ENCODE results near the gene EPM2AIP1. TPM values are rescaled to one million over a fixed set of nuclear protein-coding genes. Genes with fewer than 3 reads are reported as not detected.

Gene EPM2AIP1
- total and polyA plus RNA-seq, 2 of the 8 experiments (the other 6 are each of a cell fraction or from before 2014, with no cell fraction given) = 6.6 to 9.0 TPM

DNA sequence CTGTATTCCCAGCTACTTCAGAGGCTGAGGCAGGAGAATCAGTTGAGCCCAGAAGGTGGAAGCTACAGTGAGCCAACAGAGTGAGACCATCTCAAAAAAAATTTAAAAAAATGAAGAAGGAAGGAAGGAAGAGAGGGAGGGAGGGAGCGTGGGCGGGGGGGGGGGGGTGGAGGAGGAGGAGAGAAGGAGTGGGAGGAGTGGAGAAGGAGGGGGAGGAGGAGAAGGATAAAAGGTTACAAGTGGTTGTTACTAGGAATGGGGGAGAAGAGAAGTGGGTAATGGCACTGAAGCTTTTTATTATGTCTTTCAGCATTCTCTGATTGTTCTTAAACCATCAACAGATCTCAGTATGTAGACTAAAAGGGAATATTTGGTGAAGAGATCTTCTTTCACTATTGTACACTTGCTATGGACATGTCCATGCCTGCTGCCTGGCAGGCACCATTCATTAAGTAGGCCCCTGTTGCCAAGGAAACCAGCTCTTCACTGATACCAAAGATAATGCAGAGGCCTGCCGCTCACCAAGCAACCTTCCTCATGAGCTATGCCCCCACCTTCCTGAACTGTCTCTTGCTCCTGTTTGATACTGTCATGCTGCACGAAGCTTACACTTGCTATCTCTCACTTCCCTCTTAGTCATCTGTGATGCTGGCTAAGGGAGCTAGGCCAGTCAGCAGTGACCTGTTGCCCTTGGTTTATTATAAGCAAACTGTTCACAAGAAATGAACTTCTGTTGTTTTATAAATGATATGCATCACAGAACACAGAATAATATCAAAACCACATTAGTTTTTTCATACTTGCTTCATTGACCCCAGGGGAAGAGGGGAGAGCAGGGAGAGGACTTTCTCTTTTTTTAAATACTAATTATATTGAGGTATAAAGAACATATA, 23.1 kb downstream of the EPM2AIP1 start:
- no peaks in the 10 kb centered on the region for H3K79me2 ChIP-seq (ENCODE audit: control insufficient read depth in 1 of 2, insufficient read depth in 2 of 2, low read length in 2 of 2)
- no peak overlapping the region for H3K27ac ChIP-seq (ENCODE audit: low read depth, low read length)
- H4K91ac ChIP-seq (replicated peaks; ENCODE audit: insufficient read length, low read length) = no peak overlapping the region
- H3K56ac ChIP-seq (replicated peaks; ENCODE audit: insufficient read length, low read depth, low read length) = peak overlapping the region; percentile 67
- H3K9me3 ChIP-seq (ENCODE audit: insufficient read depth in 2 of 2, low read depth in 1 of 2, low read length in 1 of 2) = no peaks in the 10 kb centered on the region
- no peak overlapping the region for H3K4ac ChIP-seq (replicated peaks; ENCODE audit: insufficient read length, low read depth, low read length)
- H3K27me3 ChIP-seq (replicated peaks in 1 of 4; ENCODE audit: control insufficient read depth in 3 of 4, extremely low read depth in 1 of 4, insufficient read depth in 3 of 4, low read length in 3 of 4) = no peaks in the 10 kb centered on the region
- no peak overlapping the region for H2BK120ac ChIP-seq (replicated peaks; ENCODE audit: low read depth, low read length)
- H2BK15ac ChIP-seq (ENCODE audit: low read length) = no peak overlapping the region
- no peak overlapping the region for H3K9ac ChIP-seq (replicated peaks in 1 of 4; ENCODE audit: extremely low read depth in 1 of 4, low read depth in 3 of 4, low read length in 3 of 4)
- ChIA-PET CTCF (ENCODE audit: partially characterized antibody) (interaction anchor here (0.5 to 2.2 kb wide), 5 partner anchors 10 to 68 kb away, joined by 3 to 14 read pairs (median 3); partner anchors contain the start of genes EPM2AIP1 and MLH1), POLR2A (ENCODE audit: partially characterized antibody) (interaction anchor here (0.7 to 1.4 kb wide), 4 partner anchors 20 to 37 kb away, joined by 3 to 5 read pairs (median 4); partner anchors contain the start of gene EPM2AIP1)
- peak; percentile 62 for FAIRE-seq
- H2BK20ac ChIP-seq (ENCODE audit: low read length) = no peak overlapping the region
- no peak for DNase-seq (ENCODE audit: low read depth in 1 of 2, low spot score in 2 of 2)
- no peaks in the 10 kb centered on the region for H3K36me3 ChIP-seq (ENCODE audit: control insufficient read depth in 2 of 4, insufficient read depth in 4 of 4, low read length in 3 of 4)
- H4K5ac ChIP-seq (ENCODE audit: insufficient read length, low read depth, low read length) = no peak overlapping the region
- no peaks in the 10 kb centered on the region for H3K79me1 ChIP-seq (ENCODE audit: low read depth, low read length)
- peak overlapping the region; percentile 23 to 27; a peak in 2 of 4 replicates for H3K4me2 ChIP-seq (ENCODE audit: insufficient read depth in 1 of 2, low read depth in 2 of 2, low read length in 2 of 2)
- peaks cover 0 to 15% (median 8%) of the 10 kb centered on the region in 4 experiments; a peak in 5 of 7 replicates for H3K4me1 ChIP-seq (replicated peaks in 1 of 4; ENCODE audit: control insufficient read depth in 3 of 4, insufficient read depth in 4 of 4, low read length in 3 of 4)
- no peaks in the 10 kb centered on the region for H3K23me2 ChIP-seq (ENCODE audit: low read depth, low read length)
- WGBS, 2 experiments (ENCODE audit: extremely low coverage in 1 of 2, insufficient coverage in 1 of 2, insufficient read length in 1 of 2, insufficient replicate concordance in 2 of 2, low coverage in 1 of 2, low lambda C conversion rate in 2 of 2, missing lambda C conversion rate in 1 of 2) = 56% methylated on average over 2 of the region's 4 CpGs; no CpG with 5 or more reads in 1 of the 2 experiments
- H2AK5ac ChIP-seq (ENCODE audit: low read depth, low read length) = no peak overlapping the region
- H3K18ac ChIP-seq (ENCODE audit: extremely low read depth, low read length) = 0 out of 2 replicates have a peak overlapping the region, but pooled peaks have one; percentile 40
- no peak overlapping the region for H3K4me3 ChIP-seq (ENCODE audit: extremely low read depth in 1 of 4, insufficient read depth in 2 of 4, low read depth in 3 of 4, low read length in 4 of 4)
- no peak overlapping the region for H3K23ac ChIP-seq (ENCODE audit: insufficient read length)
- H2BK12ac ChIP-seq (ENCODE audit: low read depth, low read length) = 0 out of 2 replicates have a peak overlapping the region, but pooled peaks have one; percentile 71
- no peak overlapping the region for H2AFZ ChIP-seq (ENCODE audit: low read length)
- peak overlapping the region; percentile 77; the same call in 1 of the 2 replicates for H2BK5ac ChIP-seq (ENCODE audit: low read depth, low read length)
- TF ChIP-seq FOSL1 (IDR thresholded peaks at IDR 0.05; ENCODE audit: insufficient read depth, low read depth, low read length) = no peak
- TF ChIP-seq, protein P1, sequence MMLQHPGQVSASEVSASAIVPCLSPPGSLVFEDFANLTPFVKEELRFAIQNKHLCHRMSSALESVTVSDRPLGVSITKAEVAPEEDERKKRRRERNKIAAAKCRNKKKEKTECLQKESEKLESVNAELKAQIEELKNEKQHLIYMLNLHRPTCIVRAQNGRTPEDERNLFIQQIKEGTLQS (IDR thresholded peaks at IDR 0.05; ENCODE audit: insufficient read depth, low read depth, low read length) = no peak
- TF ChIP-seq CHD2 (IDR thresholded peaks at IDR 0.05; ENCODE audit: low read length) = no peak
- no peak for TF ChIP-seq SRF (IDR thresholded peaks at IDR 0.05; ENCODE audit: low read depth, low read length)
- TF ChIP-seq EZH2 (IDR thresholded peaks at IDR 0.05; ENCODE audit: low read depth, low read length, severe bottlenecking) = no peak
- TF ChIP-seq SUZ12 (IDR thresholded peaks at IDR 0.05; ENCODE audit: low read length) = no peak
- TF ChIP-seq TAF1 (IDR thresholded peaks at IDR 0.05; ENCODE audit: low read depth, low read length) = no peak
- TF ChIP-seq HDAC6 (IDR thresholded peaks at IDR 0.05; ENCODE audit: low read depth, low read length) = no peak
- TF ChIP-seq KDM1A (IDR thresholded peaks at IDR 0.05; ENCODE audit: borderline replicate concordance, low read length) = no peak
- no peak for TF ChIP-seq SP1 (IDR thresholded peaks at IDR 0.05; ENCODE audit: low read depth, low read length)
- no peak for TF ChIP-seq SIRT6 (IDR thresholded peaks at IDR 0.05; ENCODE audit: low read length)
- no peaks in the 10 kb centered on the region for H4K20me1 ChIP-seq (replicated peaks in 1 of 2; ENCODE audit: control insufficient read depth in 1 of 2, insufficient read depth in 2 of 2, low read length in 2 of 2)
- no peak overlapping the region for H4K8ac ChIP-seq (ENCODE audit: extremely low read depth, insufficient read depth, low read length)
- H3K14ac ChIP-seq (ENCODE audit: insufficient read length) = no peak overlapping the region
